Spleen (tissue), 7 donors: Measurements from ENCODE around the gene IL18R1.

Experiments used
- POLR2A ChIP-seq, 3 donors: fragments of 450-650 bp; IDR thresholded peaks; one replicate each; pipeline ENCODE4 v1.5.1; 2017; ENCODE audit warnings: antibody characterized with exemption in 3 of 3, mild to moderate bottlenecking in 1 of 3
- POLR2AphosphoS5 ChIP-seq, 3 donors: sonication (generic); formaldehyde crosslinking; IDR thresholded peaks; one replicate each; pipeline ENCODE4 v1.5.1; 2017; ENCODE audit warnings: antibody characterized with exemption in 3 of 3
- TF ChIP-seq, protein P1 (sequence below), 11 experiments: fragments of 200-600 bp in 7 of 11; fragments of 450-650 bp in 4 of 11; sonication (generic) in 4 of 11; IDR thresholded peaks in 8 of 11; conservative IDR thresholded peaks in 3 of 11; 1 replicate in 7 of 11; 2 replicates in 4 of 11; pipeline versions ENCODE4 v1.4.0 to v1.8.0; 2016 to 2021; ENCODE audit warnings: antibody characterized with exemption in 11 of 11, inconsistent platforms in 4 of 11, mild to moderate bottlenecking in 1 of 11
- donor health status: DM: no; HTN: no; CAD: no; lungs with moderate emphysema.
- donor health status: DM: no; HTN: no; CAD: no.
- donor health status: DM: no; HTN: no; CAD: no.

DNA sequence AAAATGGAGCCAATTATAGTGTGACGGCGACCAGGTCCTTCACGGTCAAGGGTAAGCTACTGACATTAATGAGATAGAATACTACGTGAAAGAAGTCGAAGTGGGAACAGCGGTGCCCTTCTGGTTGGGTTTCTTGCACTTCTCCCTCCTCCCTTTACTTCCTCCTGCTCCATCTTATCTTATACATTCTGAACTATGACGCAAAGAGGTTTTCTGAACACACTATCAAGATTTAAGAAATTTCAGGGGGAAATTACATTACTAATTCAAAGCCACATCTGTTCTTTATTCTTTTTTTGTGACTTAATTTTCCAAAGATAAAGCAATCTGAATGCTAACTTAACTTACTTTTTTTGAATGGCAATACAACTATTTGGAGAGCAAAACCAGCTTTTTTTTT, 14.8 kb upstream of the IL18R1 start:
- no peak for TF ChIP-seq POLR2A (IDR thresholded peaks at IDR 0.05)
- TF ChIP-seq, protein P1, sequence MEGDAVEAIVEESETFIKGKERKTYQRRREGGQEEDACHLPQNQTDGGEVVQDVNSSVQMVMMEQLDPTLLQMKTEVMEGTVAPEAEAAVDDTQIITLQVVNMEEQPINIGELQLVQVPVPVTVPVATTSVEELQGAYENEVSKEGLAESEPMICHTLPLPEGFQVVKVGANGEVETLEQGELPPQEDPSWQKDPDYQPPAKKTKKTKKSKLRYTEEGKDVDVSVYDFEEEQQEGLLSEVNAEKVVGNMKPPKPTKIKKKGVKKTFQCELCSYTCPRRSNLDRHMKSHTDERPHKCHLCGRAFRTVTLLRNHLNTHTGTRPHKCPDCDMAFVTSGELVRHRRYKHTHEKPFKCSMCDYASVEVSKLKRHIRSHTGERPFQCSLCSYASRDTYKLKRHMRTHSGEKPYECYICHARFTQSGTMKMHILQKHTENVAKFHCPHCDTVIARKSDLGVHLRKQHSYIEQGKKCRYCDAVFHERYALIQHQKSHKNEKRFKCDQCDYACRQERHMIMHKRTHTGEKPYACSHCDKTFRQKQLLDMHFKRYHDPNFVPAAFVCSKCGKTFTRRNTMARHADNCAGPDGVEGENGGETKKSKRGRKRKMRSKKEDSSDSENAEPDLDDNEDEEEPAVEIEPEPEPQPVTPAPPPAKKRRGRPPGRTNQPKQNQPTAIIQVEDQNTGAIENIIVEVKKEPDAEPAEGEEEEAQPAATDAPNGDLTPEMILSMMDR (IDR thresholded peaks at IDR 0.05 in 8 of 11, conservative IDR thresholded peaks at IDR 0.05 in 3 of 11) = no peak
- no peak for TF ChIP-seq POLR2AphosphoS5 (IDR thresholded peaks at IDR 0.05)
